Brain microvascular endothelial cell (primary cell): ENCODE measurements around the gene NFKBIE.

Experiments used
- DNase-seq: peaks from one replicate; pipeline ENCODE4 v3.0.0-alpha.2; 2020
- H3K27ac ChIP-seq: fragments of 250-450 bp; sonication (Bioruptor Pico); 2 replicates; pipeline ENCODE4 v1.5.1; 2020; ENCODE audit warnings: mild to moderate bottlenecking, moderate library complexity
- H3K27me3 ChIP-seq: fragments of 250-450 bp; sonication (Bioruptor Pico); replicated peaks from 2 replicates; pipeline ENCODE4 v1.5.1; 2020; ENCODE audit warnings: mild to moderate bottlenecking
- H3K36me3 ChIP-seq: fragments of 250-450 bp; sonication (Bioruptor Pico); replicated peaks from 2 replicates; pipeline ENCODE4 v1.5.1; 2020; ENCODE audit warnings: mild to moderate bottlenecking
- H3K4me3 ChIP-seq: 2 replicates; pipeline ENCODE4 v1.5.1; 2011; ENCODE audit warnings: low read depth, mild to moderate bottlenecking, control low read depth, low read length, moderate library complexity
- in situ Hi-C: cut with HindIII; loops from 2 replicates; pipeline ENCODE4 v1.10.0; 2017; ENCODE audit warnings: low sequenced_read_pairs, low pct_ligation_motif_present
- TF ChIP-seq, protein P1 (sequence below): IDR thresholded peaks from 2 replicates; pipeline ENCODE4 v1.5.1; 2011; ENCODE audit warnings: low read depth, mild to moderate bottlenecking, moderate library complexity, low read length, control low read depth, inconsistent platforms; ENCODE audit errors: missing control alignments

Gene NFKBIE

DNA sequence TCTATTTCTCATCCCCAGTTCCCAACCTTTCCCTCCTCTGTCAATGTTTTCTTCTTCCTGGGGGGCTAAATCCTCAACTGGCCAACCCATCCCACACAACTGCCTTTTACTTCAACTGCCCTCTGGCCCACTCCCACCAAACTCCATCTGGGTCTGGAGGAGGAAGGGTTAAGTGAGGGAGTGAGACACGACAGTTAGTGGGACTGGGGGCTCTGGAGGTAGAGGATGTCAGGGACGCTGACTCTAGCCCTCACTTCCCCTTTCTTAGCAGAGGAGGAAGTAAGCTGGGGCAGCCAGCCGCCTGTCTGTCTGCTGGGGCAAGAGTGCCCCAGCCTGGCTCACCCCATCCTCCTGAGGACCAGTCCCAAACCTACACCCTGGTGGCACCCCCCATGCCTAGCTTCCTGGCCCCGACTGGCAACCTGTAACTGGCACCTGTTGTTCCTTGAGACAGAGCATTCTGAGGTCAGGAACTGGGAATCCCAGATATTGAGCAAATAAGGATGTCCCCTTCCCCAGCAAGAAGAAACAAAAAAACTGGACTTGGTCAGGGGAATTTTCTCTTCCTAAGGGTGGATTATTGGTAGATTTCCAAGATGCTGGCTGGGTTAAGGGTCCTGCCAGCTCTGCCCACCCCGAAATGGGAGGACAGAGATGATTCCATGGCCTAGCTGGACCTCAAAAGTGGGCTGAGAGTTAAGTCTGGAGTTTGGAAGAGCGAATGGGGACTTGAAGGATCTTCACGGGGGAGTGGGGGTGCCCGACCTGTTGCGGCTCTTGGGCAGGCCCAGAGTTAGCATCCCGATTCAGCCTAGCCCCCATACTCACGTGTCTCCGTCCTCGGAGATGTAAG lies 971 bp downstream of the NFKBIE start:
- no peak for DNase-seq
- peak overlapping the region; percentile 74 for H3K4me3 ChIP-seq
- peaks cover 11% of the 10 kb centered on the region for H3K27me3 ChIP-seq
- no peaks in the 10 kb centered on the region for H3K36me3 ChIP-seq
- H3K27ac ChIP-seq = no peak overlapping the region
- TF ChIP-seq, protein P1, sequence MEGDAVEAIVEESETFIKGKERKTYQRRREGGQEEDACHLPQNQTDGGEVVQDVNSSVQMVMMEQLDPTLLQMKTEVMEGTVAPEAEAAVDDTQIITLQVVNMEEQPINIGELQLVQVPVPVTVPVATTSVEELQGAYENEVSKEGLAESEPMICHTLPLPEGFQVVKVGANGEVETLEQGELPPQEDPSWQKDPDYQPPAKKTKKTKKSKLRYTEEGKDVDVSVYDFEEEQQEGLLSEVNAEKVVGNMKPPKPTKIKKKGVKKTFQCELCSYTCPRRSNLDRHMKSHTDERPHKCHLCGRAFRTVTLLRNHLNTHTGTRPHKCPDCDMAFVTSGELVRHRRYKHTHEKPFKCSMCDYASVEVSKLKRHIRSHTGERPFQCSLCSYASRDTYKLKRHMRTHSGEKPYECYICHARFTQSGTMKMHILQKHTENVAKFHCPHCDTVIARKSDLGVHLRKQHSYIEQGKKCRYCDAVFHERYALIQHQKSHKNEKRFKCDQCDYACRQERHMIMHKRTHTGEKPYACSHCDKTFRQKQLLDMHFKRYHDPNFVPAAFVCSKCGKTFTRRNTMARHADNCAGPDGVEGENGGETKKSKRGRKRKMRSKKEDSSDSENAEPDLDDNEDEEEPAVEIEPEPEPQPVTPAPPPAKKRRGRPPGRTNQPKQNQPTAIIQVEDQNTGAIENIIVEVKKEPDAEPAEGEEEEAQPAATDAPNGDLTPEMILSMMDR = no peak
- in situ Hi-C loops = no loop called here

DNA sequence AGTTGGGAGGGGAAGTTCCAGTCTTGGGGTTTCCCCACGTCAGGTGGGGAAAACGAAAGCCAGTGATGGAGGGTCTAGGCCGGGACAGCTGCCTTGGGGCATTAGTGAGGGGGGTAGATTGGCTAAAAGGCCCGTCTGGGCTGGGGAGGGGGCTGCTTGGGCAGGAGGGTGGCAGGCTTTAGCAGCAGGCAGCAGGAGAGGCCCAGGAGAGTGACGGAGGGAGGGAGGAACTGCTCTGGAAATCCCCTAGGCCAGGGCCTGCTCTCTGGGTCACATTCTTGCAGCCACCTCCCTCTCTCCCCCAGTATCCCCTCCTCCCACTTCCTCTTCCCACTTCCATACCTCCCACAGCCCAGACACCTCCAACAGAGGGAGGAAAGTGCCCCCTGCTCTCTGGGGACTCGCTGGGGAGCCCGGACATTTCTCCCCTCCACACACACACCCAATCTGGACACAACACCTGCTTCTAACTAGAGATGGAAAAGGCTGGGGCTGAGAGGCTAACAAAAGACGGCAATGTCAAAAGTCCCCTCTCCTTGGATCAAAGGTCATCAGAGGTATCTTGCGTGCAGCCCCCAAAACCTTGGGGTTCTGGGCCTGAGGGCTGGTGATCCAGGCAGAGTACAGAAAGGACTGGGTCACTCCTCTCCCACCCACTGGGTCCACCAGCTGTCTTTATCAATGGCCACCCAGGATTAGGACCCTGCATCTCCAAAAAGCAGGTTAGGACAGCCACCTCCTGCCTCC lies 1.8 kb downstream of the NFKBIE start:
- TF ChIP-seq, protein P1 = no peak
- in situ Hi-C loops = no loop called here

DNA sequence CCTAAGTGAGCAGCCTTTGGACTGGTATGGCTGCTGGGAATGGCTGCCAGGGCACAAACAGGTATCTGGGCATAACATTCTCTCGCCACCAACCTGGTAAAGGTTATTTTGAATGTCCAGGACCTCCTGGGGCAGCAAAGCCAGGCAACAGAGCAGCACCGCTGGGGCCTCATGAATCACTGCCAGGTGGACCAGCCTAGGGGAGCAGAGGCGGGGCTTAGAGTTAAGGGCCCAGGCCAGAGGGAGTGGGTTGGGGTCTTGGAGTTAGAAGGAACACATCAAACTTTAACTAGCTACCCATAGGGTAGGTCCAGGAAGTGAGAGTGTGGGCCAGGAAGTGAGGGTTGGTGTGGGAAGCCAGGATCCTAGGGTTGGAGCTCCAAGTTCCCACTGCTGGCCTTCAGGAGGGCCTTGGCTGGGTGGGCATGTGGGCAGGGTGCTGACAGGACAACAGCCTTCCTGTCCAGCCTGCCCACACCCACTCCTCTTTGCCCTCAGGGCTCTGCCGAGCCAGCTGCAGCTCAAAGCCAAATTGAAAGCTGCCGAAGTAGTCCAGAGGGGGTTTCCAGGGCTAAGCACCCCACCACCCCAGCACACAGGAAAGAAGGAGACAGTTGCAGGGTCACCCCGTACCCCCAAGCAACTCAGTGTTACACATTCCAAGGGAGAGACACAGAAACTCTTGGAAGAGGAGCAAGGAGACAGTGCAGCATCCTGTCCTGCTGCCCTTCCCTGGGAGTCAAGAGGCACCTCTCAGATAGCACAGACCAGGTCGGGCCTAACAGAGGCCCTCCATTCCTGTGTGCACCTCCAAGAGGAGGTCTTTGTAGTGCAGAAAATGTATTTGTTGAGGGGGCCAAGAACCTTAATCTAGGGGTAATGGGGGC lies 2.6 kb downstream of the NFKBIE start:
- Histone ChIP-seq H3K27ac (no peak overlapping the region), H3K4me3 (peak overlapping the region; percentile 3), H3K36me3 (peaks cover 8% of the 10 kb centered on the region), H3K27me3 (no peaks in the 10 kb centered on the region)
- TF ChIP-seq, protein P1 = no peak
- DNase-seq = no peak
- in situ Hi-C loops = no loop called here

More for the DNA sequence above, 1.8 kb downstream of the NFKBIE start:
- H3K27me3 ChIP-seq = peaks cover 2% of the 10 kb centered on the region
- peaks cover 3% of the 10 kb centered on the region for H3K36me3 ChIP-seq
- H3K4me3 ChIP-seq = peak overlapping the region; percentile 20
- DNase-seq = peak; percentile 16
- H3K27ac ChIP-seq = no peak overlapping the region

DNA sequence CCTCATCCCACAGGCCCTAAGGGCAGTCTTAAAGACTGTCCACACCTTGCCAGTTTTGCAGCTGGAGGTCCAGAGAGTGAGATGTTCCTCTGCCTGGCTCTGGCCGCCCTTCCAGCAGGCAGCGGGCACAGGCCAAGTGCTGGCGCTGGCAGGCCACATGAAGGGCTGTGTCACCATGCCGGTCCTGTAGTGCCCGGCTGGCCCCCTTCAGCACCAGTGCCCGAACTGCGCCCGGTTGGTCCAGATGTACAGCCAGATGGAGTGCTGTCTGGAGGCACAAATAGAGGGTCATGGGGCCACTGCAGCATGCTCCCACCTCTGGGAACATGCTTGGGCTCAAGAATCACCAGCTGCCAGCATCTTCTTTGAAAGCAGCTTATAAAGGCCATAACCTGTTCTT lies 3.8 kb downstream of the NFKBIE start:
- no peak for DNase-seq
- TF ChIP-seq, protein P1 = no peak
- in situ Hi-C loops = no loop called here
- H3K36me3 ChIP-seq = peaks cover 8% of the 10 kb centered on the region
- no peaks in the 10 kb centered on the region for H3K27me3 ChIP-seq
- H3K4me3 ChIP-seq = no peak overlapping the region
- H3K27ac ChIP-seq = no peak overlapping the region

DNA sequence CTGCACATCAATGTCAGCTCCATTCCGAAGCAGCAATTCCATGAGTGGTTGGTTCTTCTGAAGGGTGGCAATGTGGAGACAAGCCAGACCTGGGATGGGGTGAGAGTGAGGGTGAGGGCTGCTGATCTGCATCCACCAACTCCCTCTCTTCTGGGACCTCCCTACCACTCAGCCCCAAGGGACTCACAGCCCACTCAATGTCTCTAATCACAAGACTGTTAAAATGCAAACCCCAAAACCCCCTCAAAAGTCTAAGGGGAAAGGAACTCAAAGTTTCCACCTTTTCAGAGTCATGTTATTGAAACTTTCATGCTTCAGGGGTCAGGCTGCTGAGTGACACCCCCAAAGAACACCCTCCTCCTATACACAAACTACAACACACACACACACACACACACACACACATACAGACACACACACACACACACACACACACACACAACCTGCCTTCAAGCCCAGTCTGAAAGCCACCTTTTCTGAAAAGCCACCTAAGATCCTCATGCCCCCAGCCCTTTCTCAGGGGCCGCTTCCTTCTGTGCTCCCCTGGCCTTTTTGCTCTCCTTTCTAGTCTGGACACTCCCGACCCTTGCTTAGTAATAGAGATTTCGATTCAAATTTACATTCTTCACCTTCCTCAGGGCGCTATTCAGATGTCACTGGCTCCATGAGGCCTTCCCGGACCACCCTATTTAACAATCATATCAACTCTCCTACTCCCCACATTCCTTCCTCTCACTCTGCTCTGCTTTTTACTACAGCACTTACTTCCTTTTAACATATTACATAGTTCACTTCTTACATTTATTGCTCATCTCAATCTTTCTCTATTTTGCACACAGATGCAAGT lies 4.7 kb downstream of the NFKBIE start:
- Histone ChIP-seq H3K27ac (no peak overlapping the region), H3K36me3 (peaks cover 8% of the 10 kb centered on the region), H3K4me3 (no peak overlapping the region), H3K27me3 (no peaks in the 10 kb centered on the region)
- TF ChIP-seq, protein P1 = no peak
- DNase-seq = no peak
- in situ Hi-C loops = no loop called here
